WTC11 (cell line): ENCODE data around the gene ARHGAP15. TPM values are rescaled to one million over a fixed set of nuclear protein-coding genes. Genes with fewer than 3 reads are reported as not detected.

ENCODE experiments used
- ATAC-seq: fragments of 200-7000 bp; cut with Tn5 transposase; 2 replicates; pipeline ENCODE4 v1.10.0; 2021; ENCODE audit warnings: mild to moderate bottlenecking, moderate library complexity
- CTCF ChIA-PET: fragments of 300-600 bp; sonication (Branson Sonifier 250); formaldehyde crosslinking; loops from one replicate; lab custom pipeline; 2021; ENCODE audit warnings: antibody characterized with exemption; lab: Charles Lee
- POLR2A ChIA-PET: fragments of 350-600 bp; sonication (Branson Sonifier 250); formaldehyde crosslinking; loops from one replicate; lab custom pipeline; 2021; ENCODE audit warnings: antibody characterized with exemption; lab: Charles Lee
- DNase-seq: peaks from one replicate; pipeline ENCODE4 v3.0.0; 2021; ENCODE audit warnings: low spot score
- H3K27ac Mint-ChIP-seq: 2 replicates; pipeline ENCODE4 v1.8.0; 2021; ENCODE audit warnings: mixed read lengths
- H3K27me3 Mint-ChIP-seq: 2 replicates; pipeline ENCODE4 v1.8.0; 2021; ENCODE audit warnings: low read depth, mild to moderate bottlenecking, moderate library complexity, mixed read lengths
- H3K36me3 Mint-ChIP-seq: 2 replicates; pipeline ENCODE4 v1.8.0; 2021; ENCODE audit warnings: mixed read lengths
- H3K4me1 Mint-ChIP-seq: 2 replicates; pipeline ENCODE4 v1.8.0; 2022; ENCODE audit warnings: mixed read lengths
- H3K4me3 Mint-ChIP-seq: 2 replicates; pipeline ENCODE4 v1.8.0; 2021; ENCODE audit warnings: mild to moderate bottlenecking, moderate library complexity, mixed read lengths
- H3K9me3 Mint-ChIP-seq: 2 replicates; pipeline ENCODE4 v1.8.0; 2021; ENCODE audit warnings: mixed read lengths
- AFF4 ChIP-seq: sonication (generic); formaldehyde crosslinking; IDR thresholded peaks from 2 replicates; pipeline ENCODE4 v1.8.1; 2023; ENCODE audit warnings: mild to moderate bottlenecking, missing genetic modification reagents, borderline replicate concordance
- ATF1 ChIP-seq: sonication (generic); formaldehyde crosslinking; IDR thresholded peaks from 2 replicates; pipeline ENCODE4 v1.8.1; 2023; ENCODE audit warnings: mild to moderate bottlenecking, moderate library complexity, missing genetic modification reagents
- ATF3 ChIP-seq: sonication (generic); formaldehyde crosslinking; conservative IDR thresholded peaks from 2 replicates; pipeline ENCODE4 v1.8.1; 2022; ENCODE audit warnings: mild to moderate bottlenecking, missing genetic modification reagents
- CBFB ChIP-seq: sonication (generic); formaldehyde crosslinking; IDR thresholded peaks from 2 replicates; pipeline ENCODE4 v1.8.1; 2022; ENCODE audit warnings: mild to moderate bottlenecking, low read depth, missing genetic modification reagents
- CDX4 ChIP-seq: fragments of 250-450 bp; sonication (Bioruptor Pico); IDR thresholded peaks from 2 replicates; pipeline ENCODE4 v1.9.0; 2021; ENCODE audit warnings: moderate library complexity, mild to moderate bottlenecking, inconsistent platforms, borderline replicate concordance
- ELF4 ChIP-seq: sonication (generic); formaldehyde crosslinking; IDR thresholded peaks from 2 replicates; pipeline ENCODE4 v1.8.1; 2022; ENCODE audit warnings: low read depth, mild to moderate bottlenecking, moderate library complexity, missing genetic modification reagents
- FOXP4 ChIP-seq: sonication (generic); formaldehyde crosslinking; IDR thresholded peaks from 2 replicates; pipeline ENCODE4 v1.8.0; 2022; ENCODE audit warnings: mild to moderate bottlenecking, missing genetic modification reagents
- GTF2I ChIP-seq: fragments of 250-450 bp; sonication (Bioruptor Pico); conservative IDR thresholded peaks from 2 replicates; pipeline ENCODE4 v1.4.0; 2021; ENCODE audit warnings: mild to moderate bottlenecking
- IRF2 ChIP-seq: sonication (generic); formaldehyde crosslinking; IDR thresholded peaks from 2 replicates; pipeline ENCODE4 v1.8.0; 2022; ENCODE audit warnings: low read depth, missing genetic modification reagents, borderline replicate concordance
- JUN ChIP-seq: sonication (generic); formaldehyde crosslinking; IDR thresholded peaks from 2 replicates; pipeline ENCODE4 v1.8.0; 2023; ENCODE audit warnings: mild to moderate bottlenecking, missing genetic modification reagents
- KAT7 ChIP-seq: sonication (generic); formaldehyde crosslinking; IDR thresholded peaks from 2 replicates; pipeline ENCODE4 v1.8.1; 2023; ENCODE audit warnings: missing genetic modification reagents, mild to moderate bottlenecking, borderline replicate concordance
- MLX ChIP-seq: sonication (generic); formaldehyde crosslinking; IDR thresholded peaks from 2 replicates; pipeline ENCODE4 v1.8.1; 2023; ENCODE audit warnings: mild to moderate bottlenecking, missing genetic modification reagents, moderate library complexity
- MYBL2 ChIP-seq: sonication (generic); formaldehyde crosslinking; IDR thresholded peaks from 2 replicates; pipeline ENCODE4 v1.8.1; 2023; ENCODE audit warnings: mild to moderate bottlenecking, moderate library complexity, missing genetic modification reagents
- SMAD4 ChIP-seq: sonication (generic); formaldehyde crosslinking; IDR thresholded peaks from 2 replicates; pipeline ENCODE4 v1.8.0; 2022; ENCODE audit warnings: mild to moderate bottlenecking, missing genetic modification reagents
- ZBTB43 ChIP-seq: sonication (generic); formaldehyde crosslinking; IDR thresholded peaks from 2 replicates; pipeline ENCODE4 v1.8.1; 2023; ENCODE audit warnings: mild to moderate bottlenecking, missing genetic modification reagents
- ZNF121 ChIP-seq: sonication (generic); formaldehyde crosslinking; IDR thresholded peaks from 2 replicates; pipeline ENCODE4 v1.8.0; 2023; ENCODE audit warnings: missing genetic modification reagents
- ZNF219 ChIP-seq: sonication (generic); formaldehyde crosslinking; IDR thresholded peaks from 2 replicates; pipeline ENCODE4 v1.8.0; 2023; ENCODE audit warnings: missing genetic modification reagents, mild to moderate bottlenecking, borderline replicate concordance
- ZNF263 ChIP-seq: sonication (generic); formaldehyde crosslinking; IDR thresholded peaks from 2 replicates; pipeline ENCODE4 v1.8.1; 2022; ENCODE audit warnings: low read depth, mild to moderate bottlenecking, moderate library complexity, missing genetic modification reagents
- ZNF416 ChIP-seq: fragments of 250-450 bp; sonication (Bioruptor Pico); IDR thresholded peaks from 2 replicates; pipeline ENCODE4 v1.9.0; 2021; ENCODE audit warnings: mild to moderate bottlenecking, inconsistent platforms
- ZNF425 ChIP-seq: fragments of 250-450 bp; sonication (Bioruptor Pico); conservative IDR thresholded peaks from 2 replicates; pipeline ENCODE4 v1.9.0; 2021; ENCODE audit warnings: mild to moderate bottlenecking
- ZNF512 ChIP-seq: sonication (generic); formaldehyde crosslinking; IDR thresholded peaks from 2 replicates; pipeline ENCODE4 v1.8.1; 2022; ENCODE audit warnings: missing genetic modification reagents, borderline replicate concordance
- total RNA-seq: library from RNA; stranded (reverse); gene quantifications from 3 replicates; pipeline ENCODE4 v1.2.3, GENCODE V29; 2021

The ARHGAP15 gene
- total RNA-seq, 1 experiment from 2014 or later = 0.28 TPM

GRCh38 chr2:143382573-143382972, 253.4 kb downstream of the ARHGAP15 start:
- POLR2A ChIA-PET = no interaction called here
- Mint-ChIP-seq H3K4me3 (no peak overlapping the region), H3K9me3 (no peaks in the 10 kb centered on the region), H3K27ac (no peak overlapping the region), H3K27me3 (no peaks in the 10 kb centered on the region)
- CTCF ChIA-PET = no interaction called here
- ATAC-seq = no peak
- no peak for TF ChIP-seq MYBL2 (CRISPR knock-in tag)
- TF ChIP-seq ZNF121 (CRISPR knock-in tag) = no peak
- TF ChIP-seq ZNF425 (CRISPR knock-in tag) = no peak
- TF ChIP-seq KAT7 (CRISPR knock-in tag) = no peak
- TF ChIP-seq CDX4 (CRISPR knock-in tag) = no peak
- TF ChIP-seq FOXP4 (CRISPR knock-in tag) = no peak
- TF ChIP-seq, all 79 proteins: peak for 0
- H3K36me3 Mint-ChIP-seq = no peaks in the 10 kb centered on the region
- DNase-seq = no peak
- H3K4me1 Mint-ChIP-seq = no peaks in the 10 kb centered on the region

GRCh38 chr2:143383016-143383415, 253.8 kb downstream of the ARHGAP15 start:
- no peak for DNase-seq
- Mint-ChIP-seq H3K4me3 (no peak overlapping the region), H3K36me3 (no peaks in the 10 kb centered on the region), H3K27me3 (no peaks in the 10 kb centered on the region), H3K9me3 (no peaks in the 10 kb centered on the region), H3K27ac (no peak overlapping the region), H3K4me1 (no peaks in the 10 kb centered on the region)
- POLR2A ChIA-PET = no interaction called here
- CTCF ChIA-PET = interaction anchor here (0.5 kb wide), 1 partner anchor 10 kb away, joined by 4 read pairs; no protein-coding TSS in a partner anchor
- no peak for ATAC-seq
- TF ChIP-seq MLX (no peak), GTF2I (CRISPR knock-in tag) (no peak), SMAD4 (CRISPR knock-in tag) (no peak), AFF4 (no peak), ZNF263 (CRISPR knock-in tag) (no peak), MYBL2 (CRISPR knock-in tag) (no peak), ZNF416 (CRISPR knock-in tag) (no peak), CBFB (CRISPR knock-in tag) (no peak), ATF1 (no peak), ZNF219 (CRISPR knock-in tag) (no peak), ELF4 (CRISPR knock-in tag) (no peak), JUN (CRISPR knock-in tag) (no peak), ZBTB43 (CRISPR knock-in tag) (no peak), ATF3 (CRISPR knock-in tag) (no peak), IRF2 (CRISPR knock-in tag) (no peak), ZNF512 (CRISPR knock-in tag) (no peak)
